Thyroid gland (tissue), 4 donors: ENCODE results near the gene CDH2. TPM values are rescaled to one million over a fixed set of nuclear protein-coding genes. Genes with fewer than 3 reads are reported as not detected.

Source experiments
- DNase-seq, 2 donors: peaks; one replicate each; pipeline ENCODE4 v3.0.0-alpha.2; 2019
- H3K27ac ChIP-seq, 3 donors: fragments of 200-600 bp; sonication (generic); 1 replicate in 2 of 3; 2 replicates in 1 of 3; pipeline ENCODE4 v1.5.1; 2016 to 2019; ENCODE audit warnings: mild to moderate bottlenecking in 1 of 3, moderate library complexity in 1 of 3
- H3K27me3 ChIP-seq: fragments of 200-600 bp; sonication (generic); one replicate; pipeline ENCODE4 v1.5.1; 2019
- H3K36me3 ChIP-seq, 2 donors: fragments of 200-600 bp; sonication (generic); one replicate each; pipeline ENCODE4 v1.5.1; 2016 to 2019
- H3K4me1 ChIP-seq, 2 donors: fragments of 200-600 bp; sonication (generic); one replicate each; pipeline ENCODE4 v1.5.1; 2017 to 2019
- H3K4me3 ChIP-seq, 3 donors: fragments of 200-600 bp; sonication (generic); replicated peaks in 1 of 3; 1 replicate in 2 of 3; 2 replicates in 1 of 3; pipeline ENCODE4 v1.5.1; 2016; ENCODE audit warnings: mild to moderate bottlenecking in 1 of 3
- H3K9me3 ChIP-seq: fragments of 200-600 bp; sonication (generic); one replicate; pipeline ENCODE4 v1.5.1; 2017
- CTCF ChIP-seq, 6 experiments: fragments of 200-600 bp in 3 of 6; fragments of 450-650 bp in 3 of 6; sonication (generic) in 3 of 6; IDR thresholded peaks; one replicate each; pipeline ENCODE4 v1.5.1; 2016 to 2019; ENCODE audit warnings: antibody characterized with exemption in 6 of 6, mild to moderate bottlenecking in 2 of 6, inconsistent platforms in 1 of 6, moderate library complexity in 1 of 6
- POLR2A ChIP-seq, 2 donors: fragments of 450-650 bp; IDR thresholded peaks; one replicate each; pipeline ENCODE4 v1.6.1; 2017; ENCODE audit warnings: antibody characterized with exemption in 2 of 2, mild to moderate bottlenecking in 2 of 2, moderate library complexity in 1 of 2
- WGBS, 2 donors: methylation state at CpG; one replicate each; pipeline ENCODE4 v1.1.5; 2017; 5-methylcytosine and 5-hydroxymethylcytosine counted together
- intact Hi-C: fragments of 100-400 bp; cut with DNase I; formaldehyde crosslinking; loops from one replicate; pipeline ENCODE4 v1.15.1; 2023
- total RNA-seq, 4 donors: library from RNA; depleted of rRNA; stranded (reverse); fragments of >200 nt; gene quantifications; one replicate each; pipeline ENCODE4 v1.2.3, GENCODE V29; 2016

Gene CDH2
- total RNA-seq, 4 donors from 2014 or later: 0.78 to 7.9 (median 3.3) TPM

GRCh38 chr18:28030458-28030857 lies 146.5 kb downstream of the CDH2 start:
- Histone ChIP-seq H3K36me3 (no peaks in the 10 kb centered on the region), H3K4me3 (no peak overlapping the region), H3K4me1 (no peaks in the 10 kb centered on the region), H3K9me3 (no peaks in the 10 kb centered on the region), H3K27ac (no peak overlapping the region), H3K27me3 (no peaks in the 10 kb centered on the region)
- DNase-seq: no peak
- no peak for TF ChIP-seq CTCF (IDR thresholded peaks at IDR 0.05)
- no peak for TF ChIP-seq POLR2A (IDR thresholded peaks at IDR 0.05)
- 70 to 76% methylated on average over 1 of the region's 1 CpG for WGBS, 2 donors
- intact Hi-C loops: no loop called here

DNA sequence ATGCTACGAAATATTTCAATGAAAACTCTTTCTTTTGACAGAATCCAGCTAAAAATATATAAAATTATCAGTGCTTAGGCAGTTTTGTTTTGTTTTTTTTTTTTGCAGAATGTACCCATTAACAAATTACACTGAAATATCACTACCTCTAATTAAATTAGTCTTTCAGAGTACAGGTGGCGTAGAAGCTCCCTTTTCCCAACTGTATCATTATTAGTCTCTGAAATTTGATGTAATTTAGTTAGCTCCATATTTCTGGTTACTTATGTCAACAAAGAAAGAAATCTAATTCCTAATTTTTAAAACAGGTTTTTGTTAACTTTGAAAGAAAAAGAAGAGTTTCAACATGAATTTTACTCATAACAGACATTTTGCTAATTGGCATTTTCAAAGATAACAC lies 149.2 kb downstream of the CDH2 start:
- no peaks in the 10 kb centered on the region for H3K27me3 ChIP-seq
- intact Hi-C loops: no loop called here
- no peaks in the 10 kb centered on the region for H3K36me3 ChIP-seq
- TF ChIP-seq CTCF (IDR thresholded peaks at IDR 0.05) (no peak), POLR2A (IDR thresholded peaks at IDR 0.05) (no peak)
- no peak for DNase-seq
- H3K4me3 ChIP-seq: no peak overlapping the region
- no peak overlapping the region for H3K27ac ChIP-seq
- H3K4me1 ChIP-seq: no peaks in the 10 kb centered on the region
- 86 to 89% methylated on average over 2 of the region's 2 CpGs for WGBS, 2 donors
- no peaks in the 10 kb centered on the region for H3K9me3 ChIP-seq

DNA sequence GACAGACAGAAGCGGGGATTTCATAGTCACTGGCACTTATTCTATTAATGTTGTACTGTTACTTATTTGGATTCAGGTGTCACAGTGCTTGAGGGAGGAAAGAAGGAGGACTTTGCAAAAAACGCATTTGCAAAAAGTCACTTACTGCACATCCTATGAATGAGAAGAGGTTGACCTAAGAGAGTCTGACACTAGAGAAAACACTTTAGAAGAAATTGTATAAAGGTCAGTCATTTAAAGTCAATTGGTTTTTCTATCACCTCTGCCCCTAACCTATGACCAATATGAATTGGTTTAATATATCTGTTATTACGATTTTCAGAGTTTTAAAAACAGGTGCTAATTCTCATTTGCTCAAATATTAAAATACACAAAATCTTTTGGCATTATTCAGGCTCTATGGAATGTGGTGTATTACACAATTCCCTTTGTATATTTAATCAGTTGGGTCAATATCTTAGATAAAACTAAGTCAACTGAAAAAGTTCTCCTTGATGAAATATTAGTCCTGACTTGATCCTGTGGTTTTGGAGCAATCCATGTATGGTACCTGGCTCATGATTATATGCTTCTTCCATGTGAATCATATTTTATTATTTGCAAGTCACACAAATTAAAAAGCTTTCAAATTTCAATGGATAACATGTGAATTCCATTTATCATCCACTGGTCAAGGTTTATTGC lies 157.4 kb downstream of the CDH2 start:
- WGBS, 2 donors: 56 to 88% methylated on average over 3 of the region's 3 CpGs
- no peak overlapping the region for H3K27ac ChIP-seq
- H3K27me3 ChIP-seq: no peaks in the 10 kb centered on the region
- no peaks in the 10 kb centered on the region for H3K36me3 ChIP-seq
- no peaks in the 10 kb centered on the region for H3K4me1 ChIP-seq
- DNase-seq: no peak
- intact Hi-C loops: no loop called here
- H3K9me3 ChIP-seq: no peaks in the 10 kb centered on the region
- no peak for TF ChIP-seq POLR2A (IDR thresholded peaks at IDR 0.05)
- no peak for TF ChIP-seq CTCF (IDR thresholded peaks at IDR 0.05)
- no peak overlapping the region for H3K4me3 ChIP-seq

GRCh38 chr18:28018351-28018750 lies 158.6 kb downstream of the CDH2 start:
- no peaks in the 10 kb centered on the region for H3K36me3 ChIP-seq
- intact Hi-C loops: no loop called here
- DNase-seq: no peak
- no peaks in the 10 kb centered on the region for H3K4me1 ChIP-seq
- no peak for TF ChIP-seq POLR2A (IDR thresholded peaks at IDR 0.05)
- no peaks in the 10 kb centered on the region for H3K27me3 ChIP-seq
- no peak overlapping the region for H3K27ac ChIP-seq
- H3K9me3 ChIP-seq: no peaks in the 10 kb centered on the region
- no peak overlapping the region for H3K4me3 ChIP-seq

GRCh38 chr18:28015671-28016070 lies 161.3 kb downstream of the CDH2 start:
- TF ChIP-seq CTCF (IDR thresholded peaks at IDR 0.05) (no peak), POLR2A (IDR thresholded peaks at IDR 0.05) (no peak)
- no peaks in the 10 kb centered on the region for H3K27me3 ChIP-seq
- no peak overlapping the region for H3K27ac ChIP-seq
- H3K4me1 ChIP-seq: no peaks in the 10 kb centered on the region
- H3K9me3 ChIP-seq: no peaks in the 10 kb centered on the region
- H3K4me3 ChIP-seq: no peak overlapping the region
- H3K36me3 ChIP-seq: no peaks in the 10 kb centered on the region
- intact Hi-C loops: no loop called here
- no peak for DNase-seq
- WGBS, 2 donors: 65 to 66% methylated on average over 3 of the region's 3 CpGs
